AG04449 (cell line): ENCODE results near the gene WDR86.

Experiments used
- CTCF ChIA-PET: fragments of 350-600 bp; formaldehyde crosslinking; extraction: SDS; loops from one replicate; lab custom pipeline; 2021; ENCODE audit warnings: antibody characterized with exemption; lab: Yijun Ruan, JAX
- POLR2A ChIA-PET: fragments of 400-600, 350-600 bp; formaldehyde crosslinking; extraction: SDS; loops from one replicate; lab custom pipeline; 2020; ENCODE audit warnings: antibody characterized with exemption, inconsistent platforms; lab: Yijun Ruan, JAX
- DNase-seq: peaks from one replicate; pipeline ENCODE4 v3.0.0-alpha.2; 2010; ENCODE audit warnings: low read depth, low spot score
- H3K4me3 ChIP-seq: 2 replicates; pipeline ENCODE4 v1.5.1; 2011; ENCODE audit warnings: low read depth, mild to moderate bottlenecking, control low read depth, low read length
- TF ChIP-seq, protein P1 (sequence below): IDR thresholded peaks from one replicate; pipeline ENCODE4 v1.5.1; 2011; ENCODE audit warnings: mild to moderate bottlenecking, moderate library complexity, low read length, control low read depth, inconsistent platforms; ENCODE audit not compliant: insufficient read depth; ENCODE audit errors: missing control alignments

Gene WDR86

DNA sequence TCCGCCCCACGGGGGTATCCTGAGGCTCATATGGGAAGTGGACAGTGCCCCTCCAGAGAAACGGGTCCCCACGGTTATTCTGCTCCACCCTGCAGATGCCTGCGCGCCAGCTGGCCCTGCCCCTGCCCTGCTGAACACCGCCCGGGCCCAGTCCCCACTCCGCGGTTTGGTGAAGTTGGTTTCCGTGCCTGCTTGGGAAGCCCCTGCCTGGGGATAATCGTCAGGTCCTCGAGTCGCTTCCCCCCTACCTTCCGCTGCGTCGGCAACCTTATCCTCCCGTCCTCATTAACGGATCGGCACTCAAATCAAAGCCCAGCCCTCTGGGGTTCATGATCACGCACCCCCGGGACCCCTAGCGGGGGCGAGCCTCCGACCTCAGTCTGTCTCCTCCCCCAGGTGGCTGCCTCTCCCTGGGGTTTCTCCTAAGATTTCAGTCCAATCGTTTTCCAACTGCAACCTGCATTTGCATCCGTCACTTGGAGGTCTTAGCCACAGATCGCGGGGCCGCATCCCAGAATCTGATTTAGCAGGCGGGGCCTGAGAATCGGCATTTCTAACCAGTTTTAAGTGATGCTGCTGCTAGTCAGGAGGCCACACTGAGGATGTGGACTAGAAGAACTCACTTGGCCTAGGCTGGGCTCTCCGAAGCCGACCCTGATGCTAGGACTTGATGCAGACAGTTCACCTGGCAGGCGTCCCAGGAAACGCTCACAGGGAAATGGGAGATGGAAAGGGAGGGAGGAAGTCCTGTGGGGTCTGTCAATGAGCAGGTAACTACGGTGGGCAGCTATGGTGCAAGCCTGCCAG is 27.6 kb downstream of the WDR86 start:
- POLR2A ChIA-PET, result interaction anchor here (0.6 kb wide), 1 partner anchor 16 kb away, joined by 4 read pairs; no protein-coding TSS in a partner anchor
- H3K4me3 ChIP-seq, result no peak overlapping the region
- no peak for DNase-seq
- TF ChIP-seq, protein P1, sequence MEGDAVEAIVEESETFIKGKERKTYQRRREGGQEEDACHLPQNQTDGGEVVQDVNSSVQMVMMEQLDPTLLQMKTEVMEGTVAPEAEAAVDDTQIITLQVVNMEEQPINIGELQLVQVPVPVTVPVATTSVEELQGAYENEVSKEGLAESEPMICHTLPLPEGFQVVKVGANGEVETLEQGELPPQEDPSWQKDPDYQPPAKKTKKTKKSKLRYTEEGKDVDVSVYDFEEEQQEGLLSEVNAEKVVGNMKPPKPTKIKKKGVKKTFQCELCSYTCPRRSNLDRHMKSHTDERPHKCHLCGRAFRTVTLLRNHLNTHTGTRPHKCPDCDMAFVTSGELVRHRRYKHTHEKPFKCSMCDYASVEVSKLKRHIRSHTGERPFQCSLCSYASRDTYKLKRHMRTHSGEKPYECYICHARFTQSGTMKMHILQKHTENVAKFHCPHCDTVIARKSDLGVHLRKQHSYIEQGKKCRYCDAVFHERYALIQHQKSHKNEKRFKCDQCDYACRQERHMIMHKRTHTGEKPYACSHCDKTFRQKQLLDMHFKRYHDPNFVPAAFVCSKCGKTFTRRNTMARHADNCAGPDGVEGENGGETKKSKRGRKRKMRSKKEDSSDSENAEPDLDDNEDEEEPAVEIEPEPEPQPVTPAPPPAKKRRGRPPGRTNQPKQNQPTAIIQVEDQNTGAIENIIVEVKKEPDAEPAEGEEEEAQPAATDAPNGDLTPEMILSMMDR, result no peak
- CTCF ChIA-PET, result interaction anchor here (1.4 kb wide), 1 partner anchor 66 kb away, joined by 6 read pairs; no protein-coding TSS in a partner anchor

DNA sequence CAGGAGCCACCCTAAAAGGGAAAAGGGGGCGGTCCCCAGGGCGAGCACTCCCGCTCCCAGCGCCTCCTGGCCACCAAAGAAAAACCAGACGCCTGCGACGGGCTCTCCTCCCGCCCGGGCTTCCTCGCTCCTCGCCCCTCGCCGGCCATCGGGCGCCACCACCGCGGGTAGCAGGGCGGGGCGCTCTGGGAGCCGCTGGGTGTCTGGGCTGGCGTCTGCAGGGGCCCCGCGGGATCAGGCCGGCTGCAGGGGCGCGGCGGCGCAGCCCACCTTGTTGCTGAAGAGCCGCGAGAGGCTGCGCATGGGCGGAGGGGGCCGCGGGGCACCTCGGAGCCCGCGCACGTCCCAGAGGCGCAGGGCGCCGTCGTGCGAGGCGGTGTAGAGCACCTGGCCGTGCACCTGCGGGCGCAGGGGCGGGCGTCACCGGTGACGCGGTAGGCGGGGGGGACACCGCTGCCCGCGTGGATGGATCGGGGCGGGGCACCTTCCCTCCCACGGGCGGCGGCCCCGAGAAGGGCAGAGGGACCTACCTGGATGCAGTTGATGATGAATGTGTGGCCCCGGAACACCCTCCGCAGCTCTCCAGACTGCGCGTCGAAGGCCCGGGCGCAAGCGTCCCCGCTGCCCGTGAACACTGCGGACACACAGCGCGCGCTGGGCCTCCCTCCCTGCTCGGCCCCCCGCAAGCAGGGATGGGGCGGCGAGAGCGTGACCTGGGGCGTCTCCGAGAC is 28.3 kb downstream of the WDR86 start:
- no peak for DNase-seq
- ChIA-PET POLR2A (no interaction called here), CTCF (no interaction called here)
- TF ChIP-seq, protein P1, result no peak
- no peak overlapping the region for H3K4me3 ChIP-seq

DNA sequence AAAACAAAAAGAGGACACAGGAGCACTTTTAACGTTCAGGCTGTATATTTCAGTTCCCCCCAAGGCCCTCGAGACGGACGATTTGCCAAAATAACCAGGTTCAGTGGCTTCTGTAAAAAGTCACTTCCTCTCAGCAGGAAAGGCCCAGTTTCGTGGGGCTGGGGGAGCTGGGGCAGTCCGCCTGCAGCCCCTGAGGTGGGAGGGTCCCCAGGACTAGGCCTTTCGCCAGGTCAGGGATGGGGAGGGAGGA is 28.8 kb downstream of the WDR86 start:
- POLR2A ChIA-PET, result no interaction called here

DNA sequence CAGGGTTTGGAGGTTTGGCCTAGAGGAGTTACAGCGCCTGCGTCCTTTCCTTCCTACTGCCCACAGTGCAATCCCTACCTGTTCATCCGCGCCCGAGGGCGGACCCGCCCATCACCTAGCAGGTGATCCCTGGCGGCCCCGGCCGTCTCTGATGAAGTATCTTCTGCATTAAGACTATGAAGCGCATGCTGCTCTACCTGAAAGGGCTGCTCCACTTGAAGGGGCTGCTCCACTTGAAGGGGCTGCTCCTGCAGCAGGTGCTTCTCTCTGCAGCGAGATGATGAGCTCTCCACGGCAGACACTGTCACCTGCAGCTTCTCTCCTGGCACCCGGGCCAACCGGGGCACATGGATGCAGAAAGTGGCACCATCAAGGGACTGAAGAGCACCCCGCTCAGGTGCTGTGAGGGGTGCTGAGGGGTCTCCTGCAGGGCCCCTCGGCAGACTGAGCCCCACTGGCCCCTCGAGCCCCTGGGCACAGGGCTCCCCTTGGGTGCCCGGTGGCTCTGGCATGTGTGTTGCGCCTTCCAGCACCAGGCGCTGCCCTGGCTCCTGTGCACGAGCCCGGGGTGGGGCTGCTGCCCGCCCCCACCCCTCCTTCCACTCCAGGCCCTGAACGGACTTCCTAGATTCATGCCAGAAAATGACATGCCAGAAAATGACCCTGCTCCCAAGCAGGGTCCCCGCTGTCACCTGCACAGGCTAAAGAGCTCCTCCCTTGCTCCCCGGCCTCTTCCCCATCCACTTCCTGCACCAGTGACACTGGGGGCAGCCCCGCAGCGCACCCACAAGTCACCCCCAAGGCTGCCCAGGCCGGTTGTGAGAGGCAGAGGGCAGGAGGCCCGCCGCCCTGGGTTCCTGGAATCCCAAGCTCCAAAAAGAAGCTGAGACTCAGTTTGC is 29.4 kb downstream of the WDR86 start:
- DNase-seq, result no peak
- TF ChIP-seq, protein P1, result no peak
- ChIA-PET POLR2A (no interaction called here), CTCF (interaction anchor here (0.6 to 1.2 kb wide), 2 partner anchors 12 to 68 kb away, joined by 3 to 4 read pairs; no protein-coding TSS in a partner anchor)
- H3K4me3 ChIP-seq, result no peak overlapping the region

More for the DNA sequence above, 28.8 kb downstream of the WDR86 start:
- CTCF ChIA-PET, result no interaction called here
- no peak for DNase-seq
- no peak overlapping the region for H3K4me3 ChIP-seq
- TF ChIP-seq, protein P1, result no peak

DNA sequence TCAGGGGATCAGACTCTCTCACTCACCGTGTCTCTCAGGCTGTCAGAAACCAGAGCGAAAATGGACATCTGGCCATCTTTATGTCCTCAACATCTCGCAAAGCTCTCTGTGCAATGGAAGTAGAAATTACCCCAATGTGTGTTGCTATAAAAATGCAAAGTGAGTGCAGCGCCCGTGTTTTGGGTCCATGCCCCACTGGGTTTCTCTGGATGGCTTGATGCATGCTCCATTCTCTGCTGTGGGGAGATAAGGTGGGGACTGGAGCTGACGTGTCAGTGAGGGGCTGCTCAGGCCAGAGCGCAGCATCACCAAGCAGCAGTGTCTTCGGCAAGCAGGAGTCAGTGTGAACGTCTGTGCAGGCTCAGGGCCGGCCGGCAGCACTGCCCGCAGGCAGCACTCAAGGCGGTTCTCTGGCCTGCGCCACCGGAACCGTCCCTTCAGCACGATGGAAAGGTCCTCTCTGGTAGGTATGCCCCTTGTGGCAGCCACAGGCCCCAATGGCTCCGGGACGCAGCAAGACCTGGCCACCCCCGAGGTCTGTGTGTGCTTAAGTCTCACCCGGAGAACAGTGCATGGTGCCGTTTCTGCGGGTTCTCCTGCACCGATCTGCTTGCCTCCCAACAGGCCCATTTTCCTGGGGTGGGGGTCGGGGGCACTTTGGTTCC is 30.2 kb downstream of the WDR86 start:
- no peak for DNase-seq
- POLR2A ChIA-PET, result no interaction called here
- CTCF ChIA-PET, result interaction anchor here (0.6 to 1.2 kb wide), 2 partner anchors 11 to 69 kb away, joined by 3 to 4 read pairs; no protein-coding TSS in a partner anchor
- TF ChIP-seq, protein P1, result no peak
- no peak overlapping the region for H3K4me3 ChIP-seq
